Dendritic cell treated with granulocyte-macrophage colony-stimulating factor and Interleukin-4, amounts not matched to agents 40 ng/mL and 50 ng/mL, for 4 days (primary cell): ENCODE data around the gene MYMX.
"Not testable (repeated sequence)": the region's sequence is repeated elsewhere in the genome, so short reads cannot be mapped to it uniquely, and the experiment has no call there.

Experiments
- H3K27ac Mint-ChIP-seq: one replicate; pipeline ENCODE4 v1.8.0; 2022; ENCODE audit warnings: mild to moderate bottlenecking, mixed read lengths
- H3K27me3 Mint-ChIP-seq: one replicate; pipeline ENCODE4 v1.8.0; 2022; ENCODE audit warnings: mild to moderate bottlenecking, mixed read lengths
- H3K36me3 Mint-ChIP-seq: one replicate; pipeline ENCODE4 v1.8.0; 2022; ENCODE audit warnings: low read depth, mixed read lengths
- H3K4me1 Mint-ChIP-seq: one replicate; pipeline ENCODE4 v1.8.0; 2022; ENCODE audit warnings: low read depth, mixed read lengths
- H3K4me3 Mint-ChIP-seq: one replicate; pipeline ENCODE4 v1.8.0; 2022; ENCODE audit warnings: mild to moderate bottlenecking, moderate library complexity, mixed read lengths
- H3K9me3 Mint-ChIP-seq: one replicate; pipeline ENCODE4 v1.8.0; 2022; ENCODE audit warnings: mixed read lengths
- intact Hi-C: fragments of 100-400 bp; cut with micrococcal nuclease; formaldehyde crosslinking; loops from one replicate; pipeline ENCODE4 v1.15.0; 2022

The MYMX gene

DNA sequence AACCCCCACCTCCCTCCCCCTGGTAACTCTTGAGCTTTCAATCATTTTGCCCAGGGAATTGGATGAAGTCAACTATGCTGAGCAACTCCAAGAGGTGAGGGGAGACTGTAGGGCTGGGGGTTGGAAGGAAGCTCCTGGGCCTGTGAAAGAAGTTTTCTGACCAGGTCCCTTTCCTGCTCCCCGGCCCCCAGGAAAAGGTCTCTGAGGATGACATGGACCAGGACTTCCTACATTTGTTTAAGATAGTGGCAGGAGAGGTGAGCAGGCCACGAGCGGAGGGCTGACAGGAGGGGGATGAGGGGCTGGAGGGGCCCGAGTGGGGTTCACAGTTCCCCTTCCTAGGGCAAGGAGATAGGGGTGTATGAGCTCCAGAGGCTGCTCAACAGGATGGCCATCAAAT, 36.3 kb upstream of the MYMX start:
- Mint-ChIP-seq H3K36me3 (no peaks in the 10 kb centered on the region), H3K27me3 (peaks cover 18% of the 10 kb centered on the region), H3K4me1 (peaks cover 16% of the 10 kb centered on the region), H3K27ac (no peak overlapping the region), H3K9me3 (no peaks in the 10 kb centered on the region), H3K4me3 (no peak overlapping the region)
- intact Hi-C loops = no loop called here

DNA sequence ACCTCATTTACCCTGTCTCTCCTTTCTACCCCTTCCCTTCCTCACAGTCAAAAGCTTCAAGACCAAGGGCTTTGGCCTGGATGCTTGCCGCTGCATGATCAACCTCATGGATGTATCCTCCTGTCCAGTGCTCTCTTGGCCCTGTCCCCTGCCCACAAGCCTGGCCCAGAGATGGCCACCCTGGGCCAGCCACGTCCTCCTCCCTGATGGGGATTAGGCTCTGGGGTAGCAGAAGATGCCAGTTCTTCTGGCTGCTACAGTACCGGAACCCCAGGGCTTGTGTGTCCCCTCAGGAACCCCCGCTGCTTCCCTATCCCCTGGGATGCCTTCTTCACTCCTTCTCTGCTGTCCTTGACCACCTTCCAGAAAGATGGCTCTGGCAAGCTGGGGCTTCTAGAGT, 35.8 kb upstream of the MYMX start:
- no peaks in the 10 kb centered on the region for H3K36me3 Mint-ChIP-seq
- H3K27ac Mint-ChIP-seq = no peak overlapping the region
- no peaks in the 10 kb centered on the region for H3K9me3 Mint-ChIP-seq
- no peak overlapping the region for H3K4me3 Mint-ChIP-seq
- intact Hi-C loops = no loop called here
- peaks cover 19% of the 10 kb centered on the region for H3K4me1 Mint-ChIP-seq
- H3K27me3 Mint-ChIP-seq = peaks cover 20% of the 10 kb centered on the region

DNA sequence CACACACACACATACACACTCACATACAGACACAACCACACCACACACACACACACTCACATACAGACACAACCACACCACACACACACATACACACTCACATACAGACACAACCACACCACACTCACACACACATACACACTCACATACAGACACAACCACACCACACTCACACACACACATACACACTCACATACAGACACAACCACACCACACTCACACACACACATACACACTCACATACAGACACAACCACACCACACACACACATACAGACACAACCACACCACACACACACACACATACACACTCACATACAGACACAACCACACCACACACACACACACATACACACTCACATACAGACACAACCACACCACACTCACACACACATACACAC, 34.9 kb upstream of the MYMX start:
- H3K4me3 Mint-ChIP-seq, intact Hi-C loops, H3K27ac Mint-ChIP-seq, H3K9me3 Mint-ChIP-seq, H3K36me3 Mint-ChIP-seq: not testable (repeated sequence)
- Mint-ChIP-seq H3K27me3 (peaks cover 19% of the 10 kb centered on the region), H3K4me1 (peaks cover 17% of the 10 kb centered on the region)

DNA sequence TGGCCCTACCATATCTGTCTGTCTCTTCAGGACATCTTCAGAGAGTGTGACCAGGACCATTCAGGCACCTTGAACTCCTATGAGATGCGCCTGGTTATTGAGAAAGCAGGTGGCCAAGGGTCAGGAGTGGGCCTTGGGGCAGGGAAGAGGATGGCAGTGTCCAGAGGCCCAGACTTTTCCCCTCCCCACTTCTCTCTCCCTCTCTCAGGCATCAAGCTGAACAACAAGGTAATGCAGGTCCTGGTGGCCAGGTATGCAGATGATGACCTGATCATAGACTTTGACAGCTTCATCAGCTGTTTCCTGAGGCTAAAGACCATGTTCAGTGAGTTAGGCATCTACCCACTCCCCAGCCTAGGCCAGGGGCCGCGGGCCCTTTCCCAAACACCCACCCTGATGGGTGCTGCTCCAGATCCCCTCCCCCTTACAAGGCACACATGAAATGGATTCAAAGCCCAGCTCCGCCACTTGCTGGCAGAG, 33.8 kb upstream of the MYMX start:
- intact Hi-C loops = no loop called here
- Mint-ChIP-seq H3K4me1 (peaks cover 9% of the 10 kb centered on the region), H3K27ac (no peak overlapping the region), H3K36me3 (no peaks in the 10 kb centered on the region), H3K4me3 (no peak overlapping the region), H3K27me3 (peaks cover 12% of the 10 kb centered on the region), H3K9me3 (no peaks in the 10 kb centered on the region)

DNA sequence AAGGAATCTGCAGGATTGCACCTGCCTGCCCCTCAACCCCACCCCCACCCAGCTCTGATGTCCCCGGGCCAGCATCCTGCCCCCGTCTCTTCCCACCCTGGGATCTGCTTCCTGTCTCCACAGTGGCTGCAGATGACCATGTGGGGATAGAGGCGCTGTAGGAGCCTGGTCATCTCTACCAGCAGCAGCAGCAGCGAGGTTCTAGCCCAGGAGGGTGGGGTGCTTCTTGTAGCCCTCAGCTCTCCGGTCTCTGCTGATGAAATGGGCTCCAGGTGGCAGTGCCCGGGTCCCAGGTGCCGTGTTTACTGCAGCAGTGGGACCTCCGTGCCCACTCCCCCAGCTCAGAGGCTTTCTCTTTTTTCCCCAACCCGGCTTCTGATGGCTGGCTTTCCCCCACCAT, 32.9 kb upstream of the MYMX start:
- H3K27ac Mint-ChIP-seq = no peak overlapping the region
- no peak overlapping the region for H3K4me3 Mint-ChIP-seq
- H3K9me3 Mint-ChIP-seq = no peaks in the 10 kb centered on the region
- H3K36me3 Mint-ChIP-seq = no peaks in the 10 kb centered on the region
- peaks cover 12% of the 10 kb centered on the region for H3K27me3 Mint-ChIP-seq
- intact Hi-C loops = no loop called here
- H3K4me1 Mint-ChIP-seq = peaks cover 9% of the 10 kb centered on the region

DNA sequence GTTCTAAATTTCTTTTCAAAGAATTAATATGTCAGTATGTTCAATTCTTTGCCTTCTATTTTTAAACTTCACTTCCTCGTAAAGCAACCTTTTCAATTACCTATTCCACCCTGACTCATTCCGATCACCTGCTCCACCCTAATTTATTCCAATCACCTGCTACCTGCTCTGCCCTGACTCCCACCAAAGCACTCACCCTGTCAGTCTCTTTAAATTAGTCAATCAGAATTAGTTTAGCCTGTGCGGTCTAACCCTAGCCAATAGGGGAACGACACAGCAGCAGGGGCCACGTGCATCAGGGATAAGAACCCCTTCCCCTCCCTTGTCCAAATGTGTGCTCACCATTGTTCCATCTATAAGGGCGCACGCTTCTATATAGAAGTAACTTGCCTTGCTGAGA, 31.4 kb upstream of the MYMX start:
- peaks cover 15% of the 10 kb centered on the region for H3K27me3 Mint-ChIP-seq
- H3K4me3 Mint-ChIP-seq, intact Hi-C loops, H3K9me3 Mint-ChIP-seq, H3K27ac Mint-ChIP-seq, H3K36me3 Mint-ChIP-seq, H3K4me1 Mint-ChIP-seq: not testable (repeated sequence)

DNA sequence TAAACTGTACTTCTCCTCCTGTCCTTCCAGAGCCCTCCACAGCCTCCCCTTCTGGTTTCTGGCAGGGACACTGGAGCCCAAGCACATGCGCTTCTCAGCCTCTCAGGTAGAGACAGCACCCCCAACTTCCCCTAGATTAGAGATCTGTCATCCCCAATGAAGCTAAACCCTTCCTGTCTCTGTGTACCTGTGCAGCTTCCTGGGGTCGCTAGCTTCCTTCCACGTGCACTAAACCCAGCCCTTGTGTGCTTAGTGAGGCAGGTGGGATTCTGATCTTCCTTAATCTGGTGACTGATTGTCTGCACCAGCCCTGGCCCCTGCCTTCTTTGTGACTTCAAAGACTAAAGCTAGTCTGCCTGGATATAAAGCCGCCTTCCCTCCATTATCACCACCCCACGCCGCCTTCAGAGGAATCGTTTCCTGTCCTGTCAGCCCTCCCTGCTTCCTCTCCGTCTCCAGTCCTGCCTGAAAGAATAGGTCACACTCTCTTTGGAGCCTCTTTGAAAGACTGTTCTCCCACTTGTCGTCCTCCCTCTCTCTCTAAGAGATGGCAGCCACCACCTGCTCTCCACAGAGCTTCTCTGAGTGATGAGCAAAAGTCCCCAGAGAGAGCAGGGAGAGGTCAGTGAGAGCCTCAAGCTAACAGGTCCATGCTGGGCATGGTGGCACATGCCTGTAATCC, 30.6 kb upstream of the MYMX start:
- H3K27me3 Mint-ChIP-seq = peaks cover 15% of the 10 kb centered on the region
- H3K9me3 Mint-ChIP-seq = no peaks in the 10 kb centered on the region
- no peaks in the 10 kb centered on the region for H3K36me3 Mint-ChIP-seq
- no peak overlapping the region for H3K4me3 Mint-ChIP-seq
- H3K27ac Mint-ChIP-seq = no peak overlapping the region
- intact Hi-C loops = no loop called here
- H3K4me1 Mint-ChIP-seq = peaks cover 9% of the 10 kb centered on the region

DNA sequence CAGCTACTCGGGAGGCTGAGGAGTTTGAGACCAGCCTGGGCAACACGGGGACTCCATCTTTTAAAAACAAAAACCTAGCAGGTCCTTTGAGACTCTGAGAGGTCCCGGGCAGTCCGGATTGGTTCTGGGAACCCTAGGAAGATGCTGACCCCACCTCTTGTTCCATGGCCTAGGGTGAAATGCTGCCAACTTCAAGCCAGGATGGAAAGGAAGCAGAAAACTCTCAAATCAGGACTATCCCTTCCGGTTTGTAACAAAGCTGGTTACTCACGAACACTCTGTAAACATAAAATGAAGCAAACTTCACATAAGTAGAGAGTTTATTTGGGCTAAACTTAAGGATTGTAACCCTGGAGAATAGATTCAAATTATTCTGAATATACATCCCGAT, 30.1 kb upstream of the MYMX start:
- peaks cover 15% of the 10 kb centered on the region for H3K27me3 Mint-ChIP-seq
- peaks cover 9% of the 10 kb centered on the region for H3K4me1 Mint-ChIP-seq
- no peaks in the 10 kb centered on the region for H3K9me3 Mint-ChIP-seq
- no peak overlapping the region for H3K27ac Mint-ChIP-seq
- H3K4me3 Mint-ChIP-seq = no peak overlapping the region
- intact Hi-C loops = no loop called here
- no peaks in the 10 kb centered on the region for H3K36me3 Mint-ChIP-seq

DNA sequence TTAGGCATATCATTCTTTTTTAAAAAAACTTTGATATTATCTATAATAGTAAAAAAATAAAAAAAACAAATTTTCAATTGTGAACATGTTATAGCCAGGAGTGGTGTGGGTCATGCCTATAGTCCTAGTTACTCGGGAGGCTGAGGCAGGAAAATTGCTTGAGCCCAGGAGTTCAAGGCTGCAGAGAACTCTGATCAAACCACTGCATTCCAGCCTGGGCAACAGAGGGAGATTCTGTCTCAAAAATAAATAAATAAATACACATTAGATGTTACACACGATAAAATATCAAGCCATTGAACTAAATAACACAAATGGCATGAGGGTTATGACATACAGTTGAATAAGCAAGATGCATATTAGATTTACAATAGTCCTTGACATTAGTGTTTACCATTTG, 27.9 kb upstream of the MYMX start:
- H3K9me3 Mint-ChIP-seq = no peaks in the 10 kb centered on the region
- H3K36me3 Mint-ChIP-seq = no peaks in the 10 kb centered on the region
- peaks cover 20% of the 10 kb centered on the region for H3K4me1 Mint-ChIP-seq
- peaks cover 19% of the 10 kb centered on the region for H3K27me3 Mint-ChIP-seq
- intact Hi-C loops = no loop called here
- H3K27ac Mint-ChIP-seq = no peak overlapping the region
- no peak overlapping the region for H3K4me3 Mint-ChIP-seq

DNA sequence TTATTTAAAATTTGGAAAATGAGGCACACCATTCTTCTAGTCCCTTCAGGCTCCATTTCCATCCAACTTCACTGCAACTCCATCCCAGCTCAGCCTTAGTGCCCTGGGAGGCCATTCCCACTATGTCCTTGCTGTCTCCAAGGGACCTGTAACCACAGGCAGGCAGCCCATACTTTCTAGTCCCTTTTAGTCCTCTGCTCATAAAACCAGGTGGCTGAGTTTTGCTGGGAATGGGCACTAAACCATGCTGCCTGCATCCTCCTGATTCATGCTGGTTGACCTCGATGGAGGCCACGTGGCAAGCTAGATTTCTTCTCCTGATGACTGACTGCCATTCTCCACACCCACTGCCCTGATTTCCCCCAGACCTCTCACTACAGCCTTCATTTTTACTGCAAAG, 27.5 kb upstream of the MYMX start:
- no peaks in the 10 kb centered on the region for H3K36me3 Mint-ChIP-seq
- H3K4me3 Mint-ChIP-seq = no peak overlapping the region
- H3K4me1 Mint-ChIP-seq = peaks cover 20% of the 10 kb centered on the region
- peaks cover 16% of the 10 kb centered on the region for H3K27me3 Mint-ChIP-seq
- intact Hi-C loops = no loop called here
- H3K27ac Mint-ChIP-seq = no peak overlapping the region
- H3K9me3 Mint-ChIP-seq = no peaks in the 10 kb centered on the region

DNA sequence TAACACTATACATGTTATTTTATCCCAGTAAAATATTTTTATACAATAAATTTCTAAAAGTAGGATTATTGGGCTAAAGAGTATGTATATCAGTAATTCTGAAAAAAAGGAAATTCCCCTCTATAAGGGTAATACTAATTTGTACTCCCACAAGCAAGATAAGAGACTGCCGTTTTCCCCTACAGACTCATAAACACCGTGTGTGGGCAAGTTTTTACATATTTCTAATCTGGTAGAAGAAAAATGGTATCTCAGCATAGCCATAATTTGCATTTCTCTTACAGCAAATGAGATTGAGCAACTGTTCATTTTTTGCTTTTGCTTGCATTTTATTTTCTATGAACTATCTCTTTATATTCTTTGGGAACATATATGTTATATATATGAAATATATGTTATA, 26.0 kb upstream of the MYMX start:
- Mint-ChIP-seq H3K4me1 (peaks cover 19% of the 10 kb centered on the region), H3K27me3 (peaks cover 14% of the 10 kb centered on the region), H3K27ac (no peak overlapping the region), H3K4me3 (no peak overlapping the region), H3K36me3 (no peaks in the 10 kb centered on the region), H3K9me3 (no peaks in the 10 kb centered on the region)
- intact Hi-C loops = no loop called here

DNA sequence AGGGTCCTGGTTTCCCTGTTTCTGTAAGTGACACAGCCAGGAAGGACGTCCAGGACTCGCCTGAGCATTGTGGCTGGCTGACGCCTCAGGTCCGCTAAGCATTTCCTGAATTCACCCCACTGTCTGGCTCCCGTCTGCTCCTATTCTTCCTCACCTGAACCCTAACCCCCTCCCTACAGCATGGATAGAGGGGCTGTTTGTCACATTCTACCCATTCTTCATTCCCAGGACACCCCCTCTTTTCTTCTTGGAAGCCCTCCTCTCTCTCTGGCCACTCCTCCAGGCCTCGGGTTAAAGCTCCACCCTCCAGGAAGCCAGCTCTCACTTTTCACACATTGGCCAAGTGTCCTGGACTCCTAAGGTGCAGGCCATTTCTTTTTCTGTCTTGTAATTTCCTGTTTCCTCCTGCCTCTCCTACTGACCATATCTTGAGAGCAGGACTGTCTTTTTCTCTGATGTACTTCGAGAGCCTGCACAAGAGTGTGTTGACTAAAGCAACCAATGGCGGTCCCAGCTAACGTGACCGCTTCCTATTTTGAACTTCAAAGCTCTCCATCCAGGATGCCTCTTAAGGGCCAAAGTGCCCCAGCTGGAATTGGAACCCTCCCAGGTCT, 24.2 kb upstream of the MYMX start:
- Mint-ChIP-seq H3K27ac (peak overlapping the region; percentile 35), H3K27me3 (peaks cover 8% of the 10 kb centered on the region), H3K4me1 (peaks cover 11% of the 10 kb centered on the region), H3K9me3 (no peaks in the 10 kb centered on the region), H3K36me3 (no peaks in the 10 kb centered on the region), H3K4me3 (peak overlapping the region; percentile 63)
- intact Hi-C loops = no loop called here

DNA sequence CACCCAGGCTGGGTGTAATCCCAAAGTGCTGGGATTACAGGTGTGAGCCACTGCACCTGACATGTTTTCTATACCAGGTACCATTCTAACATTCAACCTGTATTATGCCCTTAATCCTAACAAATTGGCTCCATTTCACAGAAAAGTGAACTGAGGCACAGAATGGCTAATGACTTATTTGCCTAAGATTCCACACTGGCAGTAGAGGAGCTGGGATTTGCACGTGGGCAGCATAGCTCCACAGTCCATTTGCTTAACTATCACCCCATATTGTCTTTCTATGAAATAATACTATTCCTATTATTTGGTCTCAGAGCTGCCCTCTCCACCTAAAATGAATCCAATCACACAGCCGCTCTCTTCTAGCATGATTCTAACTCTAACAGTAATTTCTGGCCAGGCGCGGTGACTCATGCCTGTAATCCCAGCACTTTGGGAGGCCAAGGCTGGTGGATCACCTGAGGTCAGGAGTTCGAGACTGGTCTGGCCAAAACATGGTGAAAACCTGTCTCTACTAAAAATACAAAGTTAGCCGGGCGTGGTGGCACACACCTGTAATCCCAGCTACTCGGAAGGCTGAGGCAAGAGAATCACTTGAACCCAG, 23.3 kb upstream of the MYMX start:
- no peaks in the 10 kb centered on the region for H3K9me3 Mint-ChIP-seq
- peaks cover 8% of the 10 kb centered on the region for H3K27me3 Mint-ChIP-seq
- intact Hi-C loops = no loop called here
- peaks cover 11% of the 10 kb centered on the region for H3K4me1 Mint-ChIP-seq
- H3K27ac Mint-ChIP-seq = no peak overlapping the region
- H3K36me3 Mint-ChIP-seq = no peaks in the 10 kb centered on the region
- H3K4me3 Mint-ChIP-seq = no peak overlapping the region

DNA sequence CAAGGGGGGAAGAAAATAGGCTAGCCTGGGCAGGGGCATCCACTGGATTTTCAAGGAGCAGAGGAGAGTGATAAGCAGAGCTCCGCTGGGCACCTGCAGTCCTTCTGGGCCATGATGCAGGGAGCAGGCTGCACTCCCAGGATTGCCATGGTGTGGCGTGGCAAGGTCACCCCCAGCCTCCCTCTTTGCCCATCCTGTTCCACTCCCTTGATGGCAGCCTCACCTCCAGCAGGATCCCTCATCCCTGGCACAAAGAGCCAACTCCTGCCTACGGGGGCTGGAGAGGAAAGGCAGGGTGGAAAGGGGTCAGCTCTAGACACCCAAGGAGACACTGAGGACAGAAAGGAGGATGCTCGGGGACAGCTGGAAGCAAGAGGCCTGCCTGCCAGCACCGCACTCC, 22.4 kb upstream of the MYMX start:
- intact Hi-C loops = no loop called here
- Mint-ChIP-seq H3K4me3 (no peak overlapping the region), H3K27me3 (peaks cover 8% of the 10 kb centered on the region), H3K27ac (no peak overlapping the region), H3K9me3 (no peaks in the 10 kb centered on the region), H3K4me1 (peaks cover 11% of the 10 kb centered on the region), H3K36me3 (no peaks in the 10 kb centered on the region)

DNA sequence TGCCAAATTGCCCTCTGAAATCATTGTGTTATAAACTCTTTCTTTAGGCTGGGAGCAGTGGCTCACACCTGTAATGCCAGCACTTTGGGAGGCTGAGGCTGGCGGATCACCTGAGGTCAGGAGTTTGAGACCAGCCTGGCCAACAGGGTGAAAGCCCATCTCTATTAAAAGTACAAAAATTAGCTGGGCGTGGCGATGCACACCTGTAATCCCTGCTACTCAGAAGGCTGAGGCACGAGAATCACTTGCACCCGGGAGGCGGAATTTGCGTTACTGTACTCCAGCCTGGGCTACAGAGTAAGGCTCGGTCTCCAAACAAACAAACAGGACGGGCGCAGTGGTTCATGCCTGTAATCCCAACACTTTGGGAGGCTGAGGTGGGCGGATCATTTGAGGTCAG, 20.4 kb upstream of the MYMX start:
- intact Hi-C loops, H3K4me3 Mint-ChIP-seq, H3K27ac Mint-ChIP-seq, H3K9me3 Mint-ChIP-seq, H3K36me3 Mint-ChIP-seq, H3K27me3 Mint-ChIP-seq: not testable (repeated sequence)
- peaks cover 11% of the 10 kb centered on the region for H3K4me1 Mint-ChIP-seq
